Aorta (tissue), 5 donors: ENCODE data around the gene RAB31. TPM values are rescaled to one million over a fixed set of nuclear protein-coding genes. Genes with fewer than 3 reads are reported as not detected.

Experiments
- ATAC-seq: fragments of 200-7000 bp; cut with Tn5 transposase; one replicate; pipeline ENCODE4 v1.9.1; 2022; ENCODE audit warnings: moderate library complexity; ENCODE audit not compliant: low FRiP score
- DNase-seq, 2 donors: peaks; one replicate each; pipeline ENCODE4 v3.0.0-alpha.2; 2020
- H3K27ac ChIP-seq, 2 donors: one replicate each; pipeline ENCODE4 v1.5.1; 2013; ENCODE audit warnings: low read length in 2 of 2, mild to moderate bottlenecking in 2 of 2, moderate library complexity in 2 of 2, control low read depth in 1 of 2, inconsistent platforms in 1 of 2, low read depth in 1 of 2
- H3K27me3 ChIP-seq, 2 donors: one replicate each; pipeline ENCODE4 v1.6.1; 2013; ENCODE audit warnings: control low read depth in 1 of 2, low read length in 1 of 2, mild to moderate bottlenecking in 1 of 2, moderate library complexity in 1 of 2; ENCODE audit not compliant: insufficient read depth in 2 of 2, control insufficient read depth in 1 of 2
- H3K36me3 ChIP-seq, 2 donors: one replicate each; pipeline ENCODE4 v1.6.1; 2013; ENCODE audit warnings: control low read depth in 1 of 2, low read length in 1 of 2, mild to moderate bottlenecking in 1 of 2; ENCODE audit not compliant: insufficient read depth in 2 of 2, control insufficient read depth in 1 of 2
- H3K4me1 ChIP-seq, 2 donors: one replicate each; pipeline ENCODE4 v1.6.1; 2013; ENCODE audit warnings: low read length in 2 of 2, control low read depth in 1 of 2, mild to moderate bottlenecking in 1 of 2, moderate library complexity in 1 of 2; ENCODE audit not compliant: insufficient read depth in 2 of 2, control insufficient read depth in 1 of 2
- H3K4me3 ChIP-seq, 2 donors: one replicate each; pipeline ENCODE4 v1.5.1; 2013; ENCODE audit warnings: low read length in 2 of 2, control low read depth in 1 of 2, mild to moderate bottlenecking in 1 of 2
- H3K9me3 ChIP-seq: one replicate; pipeline ENCODE4 v1.6.1; 2013; ENCODE audit warnings: mild to moderate bottlenecking, low read length; ENCODE audit not compliant: control insufficient read depth
- WGBS, 2 donors: extraction: QIAGEN DNeasy Blood & Tissue Kit; methylation state at CpG; one replicate each; pipeline ENCODE4 v1.1.7; 2013; 5-methylcytosine and 5-hydroxymethylcytosine counted together
- intact Hi-C, 2 donors: fragments of 100-400 bp; cut with DNase I; formaldehyde crosslinking; loops; one replicate each; pipeline versions ENCODE4 v1.14.2 to v1.15.0; 2022
- polyA plus RNA-seq, 2 donors: library from polyadenylated mRNA; stranded (reverse); fragments of 200-250 nt; gene quantifications; one replicate each; pipeline ENCODE4 v1.2.3, GENCODE V29; 2013
- total RNA-seq, 2 donors: library from RNA; stranded (reverse); fragmentation: NEBNext Ultra II Directional; extraction: Animal tissue kit (Norgen Biotek cat#: 25700); gene quantifications; one replicate each; pipeline ENCODE4 v1.2.1, GENCODE V29; 2021
- donor health status: healthy with polysubstance abuse.
- donor health status: Bipolar disorder and iron deficiency.
- donor health status: DM: no; HTN: no; CAD: no.
- donor health status: DM: no; HTN: no; CAD: no.
- donor health status: DM: yes; HTN: yes; CAD: no.

RAB31 gene
- total and polyA plus RNA-seq, 4 donors: 57.6 to 145 (median 90.8) TPM

DNA sequence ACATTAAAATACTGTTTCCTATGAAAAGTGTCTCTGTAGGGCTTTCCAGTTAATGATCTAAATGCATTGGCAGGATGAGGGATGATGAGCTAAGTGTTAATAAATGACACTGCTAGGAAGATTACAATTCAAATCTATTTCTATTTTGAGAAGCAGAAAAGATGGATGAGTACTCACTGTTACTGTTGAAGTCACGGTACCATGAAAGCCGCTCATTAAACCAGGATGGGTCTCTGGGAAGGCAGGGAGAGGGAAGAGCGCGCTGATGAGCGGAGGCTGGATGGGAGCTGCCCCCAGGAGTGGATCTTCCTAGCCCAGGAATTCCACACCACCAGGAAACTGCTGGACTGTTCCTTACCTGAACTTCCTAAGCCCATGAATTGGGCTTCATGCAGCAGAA lies 150.5 kb downstream of the RAB31 start:
- H3K27me3 ChIP-seq: no peaks in the 10 kb centered on the region
- intact Hi-C loops: no loop called here
- no peak for DNase-seq
- no peaks in the 10 kb centered on the region for H3K9me3 ChIP-seq
- WGBS, 2 donors: 95 to 99% methylated on average over 5 of the region's 5 CpGs
- no peak overlapping the region for H3K27ac ChIP-seq
- H3K36me3 ChIP-seq: peaks cover 0 to 11% of the 10 kb centered on the region in 2 donors
- ATAC-seq: no peak
- H3K4me3 ChIP-seq: no peak overlapping the region
- H3K4me1 ChIP-seq: no peaks in the 10 kb centered on the region

GRCh38 chr18:9859232-9859631 lies 151.1 kb downstream of the RAB31 start:
- ATAC-seq (no peak), DNase-seq (no peak)
- intact Hi-C loops: no loop called here
- no peaks in the 10 kb centered on the region for H3K4me1 ChIP-seq
- 97 to 98% methylated on average over 7 of the region's 7 CpGs for WGBS, 2 donors
- no peaks in the 10 kb centered on the region for H3K9me3 ChIP-seq
- H3K27me3 ChIP-seq: no peaks in the 10 kb centered on the region
- no peak overlapping the region for H3K4me3 ChIP-seq
- no peak overlapping the region for H3K27ac ChIP-seq
- peaks cover 0 to 11% of the 10 kb centered on the region in 2 donors for H3K36me3 ChIP-seq

DNA sequence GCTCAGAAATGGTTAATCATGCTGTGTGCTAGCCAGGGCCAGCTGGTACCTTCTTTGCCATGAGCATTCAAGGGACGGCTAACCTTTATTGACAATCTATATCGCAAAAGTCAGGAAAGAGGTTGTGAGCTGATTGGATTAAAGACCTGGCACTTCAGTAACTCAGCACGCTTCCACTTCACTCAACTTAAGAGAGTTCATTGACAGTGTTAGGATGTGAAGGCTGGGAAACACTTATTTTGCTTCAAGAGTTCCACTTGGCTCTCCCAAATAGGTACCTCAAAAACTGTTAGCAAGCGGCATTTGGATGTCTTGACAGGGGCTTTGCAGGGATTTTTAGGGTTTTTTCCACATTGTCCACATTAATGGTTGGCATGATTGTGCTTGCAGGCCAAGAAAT lies 152.6 kb downstream of the RAB31 start:
- ATAC-seq: no peak
- Histone ChIP-seq H3K27ac (no peak overlapping the region), H3K4me3 (no peak overlapping the region), H3K9me3 (no peaks in the 10 kb centered on the region), H3K36me3 (peaks cover 0 to 11% of the 10 kb centered on the region in 2 donors), H3K27me3 (no peaks in the 10 kb centered on the region), H3K4me1 (no peaks in the 10 kb centered on the region)
- intact Hi-C loops: no loop called here
- no peak for DNase-seq
- WGBS, 2 donors: 49 to 98% methylated on average over 4 of the region's 4 CpGs

DNA sequence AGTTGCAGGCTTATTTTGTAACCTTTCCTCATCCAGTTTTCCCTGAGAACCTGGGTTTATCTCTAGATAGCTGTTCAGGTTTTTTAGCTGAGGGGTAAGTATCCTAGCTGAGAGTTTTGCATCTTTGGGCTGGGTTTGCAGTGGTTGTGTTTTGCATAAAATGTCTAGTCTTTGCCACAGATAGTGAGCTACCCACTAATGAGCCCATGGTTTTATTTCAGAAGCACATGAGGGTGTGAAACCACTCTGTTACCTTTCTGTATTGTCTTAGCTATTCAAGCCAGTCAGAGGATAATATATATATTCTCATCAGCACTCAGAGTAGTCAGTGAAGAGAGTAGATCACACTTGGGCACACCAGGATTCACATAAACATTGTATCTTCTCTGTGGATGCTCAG lies 153.1 kb downstream of the RAB31 start:
- no peak for DNase-seq
- H3K27ac ChIP-seq: no peak overlapping the region
- ATAC-seq: no peak

DNA sequence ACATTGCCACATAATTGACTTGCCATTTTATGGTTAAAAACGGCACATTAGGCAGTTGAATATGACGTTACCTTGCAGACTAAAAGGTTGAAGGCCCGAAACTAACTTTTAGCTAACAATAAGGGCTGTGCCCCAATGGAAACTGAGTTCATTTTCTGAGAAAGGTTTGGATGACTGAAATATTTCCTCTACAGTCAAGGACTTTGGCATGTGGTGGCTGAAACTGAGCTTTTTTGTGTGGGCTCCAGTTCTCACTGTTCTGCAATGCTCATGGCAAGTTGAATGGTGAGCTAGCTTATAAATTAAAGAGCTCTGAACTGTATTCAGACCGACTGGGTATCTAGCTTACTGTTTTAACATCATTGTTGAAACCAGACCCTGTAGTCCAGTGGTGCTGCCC lies 153.8 kb downstream of the RAB31 start:
- Histone ChIP-seq H3K27me3 (no peaks in the 10 kb centered on the region), H3K4me1 (no peaks in the 10 kb centered on the region), H3K9me3 (no peaks in the 10 kb centered on the region), H3K4me3 (no peak overlapping the region), H3K27ac (no peak overlapping the region), H3K36me3 (peaks cover 0 to 11% of the 10 kb centered on the region in 2 donors)
- intact Hi-C loops: no loop called here
- no peak for DNase-seq
- WGBS, 2 donors: 79 to 84% methylated on average over 4 of the region's 4 CpGs
- no peak for ATAC-seq

More for the DNA sequence above, 153.1 kb downstream of the RAB31 start:
- H3K4me3 ChIP-seq: no peak overlapping the region
- peaks cover 0 to 11% of the 10 kb centered on the region in 2 donors for H3K36me3 ChIP-seq
- intact Hi-C loops: no loop called here
- no peaks in the 10 kb centered on the region for H3K27me3 ChIP-seq
- no peaks in the 10 kb centered on the region for H3K4me1 ChIP-seq
- no peaks in the 10 kb centered on the region for H3K9me3 ChIP-seq

DNA sequence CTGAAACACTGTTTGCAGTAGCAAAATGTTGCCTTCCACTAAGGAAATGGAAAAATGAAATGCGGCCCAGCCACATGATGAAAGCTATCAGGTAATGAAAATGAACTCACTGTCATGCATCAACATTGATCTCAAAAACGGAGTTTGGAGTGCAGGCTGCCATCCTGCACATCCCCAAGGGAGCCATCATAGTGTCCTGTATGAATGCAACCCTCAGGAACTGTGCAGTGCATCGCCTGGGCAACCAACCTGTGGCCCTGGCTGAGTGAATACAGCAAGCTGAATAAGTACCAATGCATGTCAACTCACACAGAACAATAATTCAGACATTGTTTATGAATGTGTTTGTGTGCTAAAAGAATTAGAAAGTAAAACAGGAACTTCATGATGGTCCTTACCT lies 154.6 kb downstream of the RAB31 start:
- H3K27ac ChIP-seq: no peak overlapping the region
- no peak overlapping the region for H3K4me3 ChIP-seq
- H3K36me3 ChIP-seq: peaks cover 0 to 11% of the 10 kb centered on the region in 2 donors
- DNase-seq (no peak), ATAC-seq (no peak)
- no peaks in the 10 kb centered on the region for H3K27me3 ChIP-seq
- intact Hi-C loops: no loop called here
- 63 to 75% methylated on average over 3 of the region's 3 CpGs for WGBS, 2 donors
- no peaks in the 10 kb centered on the region for H3K9me3 ChIP-seq
- H3K4me1 ChIP-seq: no peaks in the 10 kb centered on the region

GRCh38 chr18:9863282-9863681 lies 155.2 kb downstream of the RAB31 start:
- H3K27ac ChIP-seq: no peak overlapping the region
- H3K9me3 ChIP-seq: no peaks in the 10 kb centered on the region
- no peaks in the 10 kb centered on the region for H3K27me3 ChIP-seq
- intact Hi-C loops: no loop called here
- ATAC-seq (no peak), DNase-seq (no peak)
- H3K4me3 ChIP-seq: no peak overlapping the region
- WGBS, 2 donors: 40 to 92% methylated on average over 2 of the region's 2 CpGs
- no peaks in the 10 kb centered on the region for H3K4me1 ChIP-seq
- H3K36me3 ChIP-seq: peaks cover 0 to 11% of the 10 kb centered on the region in 2 donors

DNA sequence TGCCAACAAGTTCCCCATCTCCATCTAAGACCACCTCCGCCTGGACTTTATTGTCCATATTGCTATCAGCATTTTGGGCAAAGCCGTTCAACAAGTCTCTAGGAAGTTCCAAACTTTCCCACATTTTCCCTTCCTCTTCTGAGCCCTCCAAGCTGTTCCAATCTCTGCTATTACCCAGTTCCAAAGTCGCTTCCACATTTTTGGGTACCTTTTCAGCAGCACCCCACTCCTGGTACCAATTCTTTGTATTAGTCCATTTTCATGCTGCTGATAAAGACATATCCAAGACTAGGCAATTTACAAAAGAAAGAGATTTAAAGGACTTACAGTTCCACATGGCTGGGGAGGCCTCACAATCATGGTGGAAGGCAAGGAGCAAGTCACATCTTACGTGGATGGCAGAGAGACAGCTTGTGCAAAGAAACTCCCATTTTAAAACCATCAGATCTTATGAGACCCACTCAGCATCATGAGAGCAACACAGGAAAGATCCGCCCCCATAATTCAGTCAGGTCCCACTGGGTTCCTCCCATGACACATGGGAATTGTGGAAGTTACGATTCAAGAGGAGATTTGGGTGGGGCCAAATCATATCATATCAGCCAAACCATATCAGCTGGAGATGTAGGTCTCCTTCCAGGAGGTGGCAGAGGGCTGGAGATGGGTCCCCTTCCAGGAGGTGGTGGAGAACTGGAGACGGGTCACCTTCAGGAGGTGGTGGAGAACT lies 157.8 kb downstream of the RAB31 start:
- H3K27ac ChIP-seq: no peak overlapping the region
- WGBS, 2 donors: 95 to 96% methylated on average over 7 of the region's 7 CpGs
- DNase-seq: no peak
- intact Hi-C loops: no loop called here
- H3K36me3 ChIP-seq: peaks cover 0 to 5% of the 10 kb centered on the region in 2 donors
- no peak for ATAC-seq
- no peaks in the 10 kb centered on the region for H3K4me1 ChIP-seq
- no peaks in the 10 kb centered on the region for H3K9me3 ChIP-seq
- no peaks in the 10 kb centered on the region for H3K27me3 ChIP-seq
- no peak overlapping the region for H3K4me3 ChIP-seq

GRCh38 chr18:9866627-9867026 lies 158.5 kb downstream of the RAB31 start:
- 93 to 97% methylated on average over 3 of the region's 3 CpGs for WGBS, 2 donors
- Histone ChIP-seq H3K9me3 (no peaks in the 10 kb centered on the region), H3K4me3 (no peak overlapping the region), H3K27me3 (no peaks in the 10 kb centered on the region), H3K4me1 (no peaks in the 10 kb centered on the region), H3K27ac (no peak overlapping the region), H3K36me3 (no peaks in the 10 kb centered on the region)
- DNase-seq (no peak), ATAC-seq (no peak)
- intact Hi-C loops: no loop called here
